GM12878 (cell line): Measurements from ENCODE around the gene C17orf50. TPM values are rescaled to one million over a fixed set of nuclear protein-coding genes. Genes with fewer than 3 reads are reported as not detected.

Source experiments
- ATAC-seq: fragments of 200-7000 bp; cut with Tn5 transposase; 3 replicates; pipeline ENCODE4 v1.9.1; 2020; ENCODE audit warnings: mild to moderate bottlenecking, moderate library complexity
- BruUV-seq: library from RNA; stranded (reverse); fragments of 400-500 nt; replicated peaks from 2 replicates; lab custom pipeline; 2021; lab: Mats Ljungman, UMichigan
- CTCF ChIA-PET: fragments of 300-600 bp; sonication (Branson Sonifier 250); formaldehyde crosslinking; extraction: SDS; loops from one replicate; lab custom pipeline; 2021; ENCODE audit warnings: inconsistent platforms; lab: Yijun Ruan, JAX
- POLR2A ChIA-PET: fragments of 350-600 bp; formaldehyde crosslinking; extraction: SDS; loops from one replicate; lab custom pipeline; 2021; ENCODE audit warnings: inconsistent platforms; lab: Charles Lee
- RAD21 ChIA-PET: fragments of 300-600 bp; sonication (Branson Sonifier 250); formaldehyde crosslinking; loops from one replicate; lab custom pipeline; 2023; ENCODE audit warnings: antibody characterized with exemption; ENCODE audit not compliant: unreplicated experiment; lab: Charles Lee
- SMC1A ChIA-PET: fragments of 300-600 bp; sonication (Branson Sonifier 250); formaldehyde crosslinking; loops from one replicate; lab custom pipeline; 2023; ENCODE audit not compliant: unreplicated experiment, uncharacterized antibody; lab: Charles Lee
- DNase-seq: peaks from one replicate; pipeline ENCODE4 v3.0.0-alpha.2; 2011; ENCODE audit warnings: low read depth, low spot score
- FAIRE-seq: peaks from 3 replicates; lab custom pipeline; 2011; peaks lifted over from hg19 to GRCh38; lab: Jason Lieb, UNC
- H2AFZ ChIP-seq: 2 replicates; pipeline ENCODE4 v1.6.0; 2011; ENCODE audit warnings: low read depth, low read length, control low read depth; ENCODE audit not compliant: control insufficient read depth
- H3K27ac ChIP-seq: 2 replicates; pipeline ENCODE4 v1.5.1; 2011; ENCODE audit warnings: control low read depth; ENCODE audit not compliant: control insufficient read depth, insufficient read depth
- H3K27me3 ChIP-seq, 2 experiments: replicated peaks in 1 of 2; 2 replicates each; pipeline versions ENCODE4 v1.6.0 to v1.6.1; 2011; ENCODE audit warnings: low read length in 1 of 2; ENCODE audit not compliant: control insufficient read depth in 2 of 2, insufficient read depth in 2 of 2
- H3K36me3 ChIP-seq, 2 experiments: 2 replicates each; pipeline ENCODE4 v1.5.1; 2011; ENCODE audit warnings: low read length in 1 of 2; ENCODE audit not compliant: control insufficient read depth in 2 of 2, insufficient read depth in 2 of 2
- H3K4me1 ChIP-seq: 2 replicates; pipeline ENCODE4 v1.6.1; 2011; ENCODE audit warnings: mild to moderate bottlenecking, low read length, moderate library complexity, mixed read lengths; ENCODE audit not compliant: control insufficient read depth, insufficient read depth
- H3K4me2 ChIP-seq: 2 replicates; pipeline ENCODE4 v1.6.0; 2011; ENCODE audit warnings: control low read depth; ENCODE audit not compliant: control insufficient read depth, insufficient read depth
- H3K4me3 ChIP-seq: fragments of 200-600 bp; sonication (generic); 2 replicates; pipeline ENCODE4 v1.5.1; 2016
- H3K79me2 ChIP-seq: 2 replicates; pipeline ENCODE4 v1.6.0; 2011; ENCODE audit warnings: low read length; ENCODE audit not compliant: control insufficient read depth, insufficient read depth
- H3K9ac ChIP-seq: 2 replicates; pipeline ENCODE4 v1.8.0; 2011; ENCODE audit warnings: low read length, control low read depth, mixed read lengths; ENCODE audit not compliant: control insufficient read depth, insufficient read depth
- H3K9me3 ChIP-seq: replicated peaks from 3 replicates; pipeline ENCODE4 v1.5.1; 2011; ENCODE audit warnings: mild to moderate bottlenecking, low read length; ENCODE audit not compliant: control insufficient read depth, insufficient read depth
- H4K20me1 ChIP-seq: 2 replicates; pipeline ENCODE4 v1.6.0; 2011; ENCODE audit not compliant: control insufficient read depth, insufficient read depth
- FOXM1 ChIP-seq: IDR thresholded peaks from 2 replicates; pipeline ENCODE4 v1.6.1; 2012; ENCODE audit warnings: low read depth, mild to moderate bottlenecking, inconsistent platforms, low read length, moderate library complexity
- HDAC2 ChIP-seq: fragments of 200-600 bp; sonication (generic); IDR thresholded peaks from 2 replicates; pipeline ENCODE4 v1.6.1; 2017
- JUNB ChIP-seq: IDR thresholded peaks from 2 replicates; pipeline ENCODE4 v1.6.1; 2016; ENCODE audit warnings: antibody characterized with exemption, mild to moderate bottlenecking
- POLR2AphosphoS2 ChIP-seq: IDR thresholded peaks from 2 replicates; pipeline ENCODE4 v1.6.1; 2011; ENCODE audit warnings: low read depth, mild to moderate bottlenecking, low read length, improper control_type of control experiment, moderate library complexity
- POLR2AphosphoS5 ChIP-seq: IDR thresholded peaks from 2 replicates; pipeline ENCODE4 v1.6.1; 2011; ENCODE audit warnings: mild to moderate bottlenecking, low read length, inconsistent platforms
- RFX5 ChIP-seq: IDR thresholded peaks from 2 replicates; pipeline ENCODE4 v1.6.1; 2011; ENCODE audit warnings: low read depth, low read length, improper control_type of control experiment
- STAT3 ChIP-seq: IDR thresholded peaks from 2 replicates; pipeline ENCODE4 v1.6.1; 2011; ENCODE audit warnings: low read depth, low read length, improper control_type of control experiment
- SUPT20H ChIP-seq: IDR thresholded peaks from 2 replicates; pipeline ENCODE4 v1.6.1; 2011; ENCODE audit warnings: low read depth, mild to moderate bottlenecking, low read length, moderate library complexity, borderline replicate concordance; ENCODE audit not compliant: control insufficient read depth
- TAF1 ChIP-seq: IDR thresholded peaks from 2 replicates; pipeline ENCODE4 v1.6.1; 2011; ENCODE audit warnings: mild to moderate bottlenecking, low read depth, low read length, borderline replicate concordance
- ZBED1 ChIP-seq: IDR thresholded peaks from 2 replicates; pipeline ENCODE4 v1.6.1; 2016; ENCODE audit warnings: borderline replicate concordance
- WGBS: methylation state at CpG from one replicate; pipeline ENCODE4 v1.1.6; 2016; ENCODE audit warnings: low lambda C conversion rate; ENCODE audit not compliant: insufficient replicate concordance, insufficient coverage; ENCODE audit errors: missing lambda C conversion rate; 5-methylcytosine and 5-hydroxymethylcytosine counted together
- in situ Hi-C: fragments of 300-500 bp; cut with MboI; formaldehyde crosslinking; loops from 9 replicates; pipeline ENCODE4 v1.14.3; 2018; ENCODE audit warnings: mixed read lengths
- intact Hi-C: fragments of 100-400 bp; cut with micrococcal nuclease; formaldehyde crosslinking; loops from one replicate; pipeline ENCODE4 v1.14.2; 2022; ENCODE audit not compliant: unreplicated experiment
- polyA plus RNA-seq, 11 experiments: library from polyadenylated mRNA; depleted of rRNA in 4 of 11; unstranded in 6 of 11; stranded (reverse) in 5 of 11; fragments of >200 nt; fragmentation: Nextera tagmentation in 4 of 11; fragmentation: Illumina TruSeq in 1 of 11; extraction: Ambion mirVana in 4 of 11; extraction: Trizol in 1 of 11; gene quantifications; 1 replicate in 1 of 11; 2 replicates in 10 of 11; pipeline versions ENCODE4 v1.2.1 to v1.2.3, GENCODE V29; 2011 to 2016; ENCODE audit warnings: inconsistent platforms in 2 of 11, missing spikeins in 2 of 11, low read depth in 1 of 11
- total RNA-seq, 4 experiments: library from RNA; depleted of rRNA in 3 of 4; stranded (reverse); fragments of >200 nt in 3 of 4; fragmentation: Illumina TruSeq in 1 of 4; extraction: Trizol in 1 of 4; gene quantifications; 2 replicates each; pipeline versions ENCODE4 v1.2.1 to v1.2.3, GENCODE V29; 2013 to 2021
- TF ChIP-seq, protein P1 (sequence below): IDR thresholded peaks from 2 replicates; pipeline ENCODE4 v1.6.1; 2011; ENCODE audit warnings: low read depth, low read length, improper control_type of control experiment, borderline replicate concordance
- TF ChIP-seq, protein P2 (sequence below): IDR thresholded peaks from 2 replicates; pipeline ENCODE4 v1.6.1; 2012; ENCODE audit warnings: low read length, inconsistent platforms
- TF ChIP-seq, protein P3 (sequence below): fragments of 450-650 bp; IDR thresholded peaks from 2 replicates; pipeline ENCODE4 v1.6.1; 2017; ENCODE audit warnings: mild to moderate bottlenecking, low read depth, inconsistent platforms; ENCODE audit not compliant: poor library complexity, severe bottlenecking

Gene C17orf50
- total and polyA plus RNA-seq, 10 of the 15 experiments (the other 5 are each of a cell fraction or from before 2014, with no cell fraction given): 0.16 TPM; not detected in 9

DNA sequence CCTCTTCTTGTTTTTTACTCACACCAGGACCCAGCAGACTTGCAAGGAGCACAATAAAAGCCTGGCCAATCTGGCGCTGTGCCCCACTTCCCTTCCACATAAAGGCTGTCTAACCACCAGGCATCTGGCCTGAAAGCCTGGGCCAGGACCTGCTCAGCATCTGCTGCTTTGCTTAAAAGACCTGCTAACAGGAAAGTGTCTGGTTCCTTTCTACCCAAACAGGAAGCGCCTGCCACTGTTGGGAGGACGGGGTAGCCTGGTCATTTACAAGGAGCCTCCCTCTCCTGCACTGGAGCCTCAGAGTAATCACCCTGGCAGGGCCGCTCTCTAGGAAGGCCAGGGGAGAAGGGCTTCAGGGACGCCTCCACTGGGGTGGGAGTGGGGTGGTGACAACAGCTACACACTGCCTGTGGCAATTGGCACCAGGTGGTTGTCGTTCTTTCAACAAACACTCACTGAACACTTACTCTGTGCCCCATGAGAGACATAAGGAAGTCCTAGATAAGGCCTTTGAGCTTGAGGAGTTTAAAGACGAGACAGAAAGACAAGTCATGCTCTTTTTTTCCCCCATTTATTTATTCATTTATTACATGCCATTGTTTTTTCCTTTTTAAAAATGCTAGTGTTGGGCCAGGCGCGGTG lies 41.0 kb downstream of the C17orf50 start:
- ChIA-PET CTCF (no interaction called here), RAD21 (no interaction called here), POLR2A (no interaction called here), SMC1A (no interaction called here)
- H3K27me3 ChIP-seq: peaks cover 0 to 4% of the 10 kb centered on the region in 2 experiments; a peak in 3 of 4 replicates
- in situ Hi-C loops: no loop called here
- intact Hi-C loops: no loop called here
- ATAC-seq: no peak
- H4K20me1 ChIP-seq: no peaks in the 10 kb centered on the region
- no peaks in the 10 kb centered on the region for H3K9me3 ChIP-seq
- no TSS peak for BruUV-seq
- TF ChIP-seq, protein P1, sequence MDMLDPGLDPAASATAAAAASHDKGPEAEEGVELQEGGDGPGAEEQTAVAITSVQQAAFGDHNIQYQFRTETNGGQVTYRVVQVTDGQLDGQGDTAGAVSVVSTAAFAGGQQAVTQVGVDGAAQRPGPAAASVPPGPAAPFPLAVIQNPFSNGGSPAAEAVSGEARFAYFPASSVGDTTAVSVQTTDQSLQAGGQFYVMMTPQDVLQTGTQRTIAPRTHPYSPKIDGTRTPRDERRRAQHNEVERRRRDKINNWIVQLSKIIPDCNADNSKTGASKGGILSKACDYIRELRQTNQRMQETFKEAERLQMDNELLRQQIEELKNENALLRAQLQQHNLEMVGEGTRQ: no peak
- TF ChIP-seq HDAC2 (no peak), ZBED1 (no peak), POLR2AphosphoS5 (no peak), RFX5 (no peak), FOXM1 (no peak), JUNB (no peak), POLR2AphosphoS2 (no peak), TAF1 (no peak), STAT3 (no peak), SUPT20H (no peak)
- TF ChIP-seq, protein P2, sequence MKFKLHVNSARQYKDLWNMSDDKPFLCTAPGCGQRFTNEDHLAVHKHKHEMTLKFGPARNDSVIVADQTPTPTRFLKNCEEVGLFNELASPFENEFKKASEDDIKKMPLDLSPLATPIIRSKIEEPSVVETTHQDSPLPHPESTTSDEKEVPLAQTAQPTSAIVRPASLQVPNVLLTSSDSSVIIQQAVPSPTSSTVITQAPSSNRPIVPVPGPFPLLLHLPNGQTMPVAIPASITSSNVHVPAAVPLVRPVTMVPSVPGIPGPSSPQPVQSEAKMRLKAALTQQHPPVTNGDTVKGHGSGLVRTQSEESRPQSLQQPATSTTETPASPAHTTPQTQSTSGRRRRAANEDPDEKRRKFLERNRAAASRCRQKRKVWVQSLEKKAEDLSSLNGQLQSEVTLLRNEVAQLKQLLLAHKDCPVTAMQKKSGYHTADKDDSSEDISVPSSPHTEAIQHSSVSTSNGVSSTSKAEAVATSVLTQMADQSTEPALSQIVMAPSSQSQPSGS: no peak
- TF ChIP-seq, protein P3, sequence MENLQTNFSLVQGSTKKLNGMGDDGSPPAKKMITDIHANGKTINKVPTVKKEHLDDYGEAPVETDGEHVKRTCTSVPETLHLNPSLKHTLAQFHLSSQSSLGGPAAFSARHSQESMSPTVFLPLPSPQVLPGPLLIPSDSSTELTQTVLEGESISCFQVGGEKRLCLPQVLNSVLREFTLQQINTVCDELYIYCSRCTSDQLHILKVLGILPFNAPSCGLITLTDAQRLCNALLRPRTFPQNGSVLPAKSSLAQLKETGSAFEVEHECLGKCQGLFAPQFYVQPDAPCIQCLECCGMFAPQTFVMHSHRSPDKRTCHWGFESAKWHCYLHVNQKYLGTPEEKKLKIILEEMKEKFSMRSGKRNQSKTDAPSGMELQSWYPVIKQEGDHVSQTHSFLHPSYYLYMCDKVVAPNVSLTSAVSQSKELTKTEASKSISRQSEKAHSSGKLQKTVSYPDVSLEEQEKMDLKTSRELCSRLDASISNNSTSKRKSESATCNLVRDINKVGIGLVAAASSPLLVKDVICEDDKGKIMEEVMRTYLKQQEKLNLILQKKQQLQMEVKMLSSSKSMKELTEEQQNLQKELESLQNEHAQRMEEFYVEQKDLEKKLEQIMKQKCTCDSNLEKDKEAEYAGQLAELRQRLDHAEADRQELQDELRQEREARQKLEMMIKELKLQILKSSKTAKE: no peak
- FAIRE-seq: no peak
- H3K36me3 ChIP-seq: no peaks in the 10 kb centered on the region
- H3K4me1 ChIP-seq: no peaks in the 10 kb centered on the region; the same call in 1 of the 2 replicates
- H3K27ac ChIP-seq: no peak overlapping the region
- DNase-seq: no peak
- 31% methylated on average over 9 of the region's 9 CpGs for WGBS
- H3K79me2 ChIP-seq: no peaks in the 10 kb centered on the region
- no peak overlapping the region for H3K9ac ChIP-seq
- no peak overlapping the region for H3K4me2 ChIP-seq
- no peak overlapping the region for H2AFZ ChIP-seq
- H3K4me3 ChIP-seq: no peak overlapping the region
